H1 (cell line): Measurements from ENCODE around the gene KRTAP5-1. TPM values are rescaled to one million over a fixed set of nuclear protein-coding genes. Genes with fewer than 3 reads are reported as not detected.

ENCODE experiments used
- CTCF ChIA-PET: fragments of 300-600 bp; sonication (Branson Sonifier 250); formaldehyde crosslinking; loops from one replicate; lab custom pipeline; 2021; ENCODE audit not compliant: partially characterized antibody; lab: Charles Lee
- POLR2A ChIA-PET: fragments of 300-600 bp; sonication (Branson Sonifier 250); formaldehyde crosslinking; loops from one replicate; lab custom pipeline; 2021; ENCODE audit warnings: inconsistent platforms; ENCODE audit not compliant: partially characterized antibody; lab: Charles Lee
- DNase-seq, 2 experiments: peaks; one replicate each; pipeline versions ENCODE4 v3.0.0 to v3.0.0-alpha.2; 2010 to 2022; ENCODE audit warnings: low spot score in 2 of 2, low read depth in 1 of 2, mixed read lengths in 1 of 2
- FAIRE-seq: peaks from 2 replicates; lab custom pipeline; 2011; peaks lifted over from hg19 to GRCh38; lab: Jason Lieb, UNC
- H2AFZ ChIP-seq: 2 replicates; pipeline ENCODE4 v1.8.1; 2012; ENCODE audit warnings: low read length, inconsistent platforms
- H2AK5ac ChIP-seq: 2 replicates; pipeline ENCODE4 v1.6.1; 2013; ENCODE audit warnings: low read depth, low read length
- H2BK120ac ChIP-seq: replicated peaks from 2 replicates; pipeline ENCODE3; 2013; ENCODE audit warnings: low read depth, low read length, inconsistent platforms
- H2BK12ac ChIP-seq: 2 replicates; pipeline ENCODE4 v1.6.1; 2013; ENCODE audit warnings: low read depth, low read length
- H2BK15ac ChIP-seq: 2 replicates; pipeline ENCODE4 v1.6.1; 2013; ENCODE audit warnings: low read length
- H2BK20ac ChIP-seq: 2 replicates; pipeline ENCODE4 v1.6.1; 2013; ENCODE audit warnings: low read length
- H2BK5ac ChIP-seq: 2 replicates; pipeline ENCODE4 v1.6.1; 2013; ENCODE audit warnings: low read depth, low read length
- H3K14ac ChIP-seq: 2 replicates; pipeline ENCODE4 v1.6.1; 2013; ENCODE audit warnings: inconsistent platforms; ENCODE audit not compliant: insufficient read length
- H3K18ac ChIP-seq: 2 replicates; pipeline ENCODE4 v1.6.1; 2013; ENCODE audit warnings: low read length; ENCODE audit errors: extremely low read depth
- H3K23ac ChIP-seq: 2 replicates; pipeline ENCODE4 v1.6.1; 2013; ENCODE audit warnings: inconsistent platforms; ENCODE audit not compliant: insufficient read length
- H3K23me2 ChIP-seq: 2 replicates; pipeline ENCODE4 v1.6.1; 2013; ENCODE audit warnings: low read depth, low read length
- H3K27ac ChIP-seq: 2 replicates; pipeline ENCODE4 v1.6.1; 2011; ENCODE audit warnings: low read depth, low read length, inconsistent platforms
- H3K27me3 ChIP-seq, 4 experiments: replicated peaks in 1 of 4; 1 replicate in 1 of 4; 2 replicates in 3 of 4; pipeline versions ENCODE4 v1.6.1 to v1.8.1; 2011 to 2013; ENCODE audit warnings: low read length in 3 of 4, mild to moderate bottlenecking in 3 of 4, inconsistent platforms in 2 of 4, mixed read lengths in 2 of 4, moderate library complexity in 1 of 4; ENCODE audit not compliant: control insufficient read depth in 3 of 4, insufficient read depth in 3 of 4; ENCODE audit errors: extremely low read depth in 1 of 4
- H3K36me3 ChIP-seq, 4 experiments: 2 replicates each; pipeline versions ENCODE4 v1.6.1 to v1.8.1; 2011 to 2013; ENCODE audit warnings: mild to moderate bottlenecking in 4 of 4, low read length in 3 of 4, moderate library complexity in 2 of 4, control low read depth in 1 of 4, inconsistent platforms in 1 of 4; ENCODE audit not compliant: insufficient read depth in 4 of 4, control insufficient read depth in 2 of 4
- H3K4ac ChIP-seq: replicated peaks from 2 replicates; pipeline ENCODE3; 2013; ENCODE audit warnings: low read length, low read depth, mixed read lengths, inconsistent platforms; ENCODE audit not compliant: insufficient read length
- H3K4me1 ChIP-seq, 4 experiments: replicated peaks in 1 of 4; 1 replicate in 1 of 4; 2 replicates in 3 of 4; pipeline versions ENCODE4 v1.6.1 to v1.8.1; 2011 to 2013; ENCODE audit warnings: low read length in 3 of 4, inconsistent platforms in 2 of 4, mixed read lengths in 1 of 4; ENCODE audit not compliant: insufficient read depth in 4 of 4, control insufficient read depth in 3 of 4
- H3K4me2 ChIP-seq, 2 experiments: 2 replicates each; pipeline versions ENCODE4 v1.6.1 to v1.8.1; 2011 to 2013; ENCODE audit warnings: low read depth in 2 of 2, low read length in 2 of 2, control low read depth in 1 of 2, inconsistent platforms in 1 of 2, mild to moderate bottlenecking in 1 of 2; ENCODE audit not compliant: insufficient read depth in 1 of 2
- H3K4me3 ChIP-seq, 4 experiments: fragments of 200-600, 300-600 bp in 1 of 4; sonication (generic), shearing (Covaris generic), sonication (Bioruptor Twin) in 1 of 4; 2 replicates each; pipeline versions ENCODE4 v1.5.1 to v1.8.1; 2011 to 2016; ENCODE audit warnings: low read length in 4 of 4, low read depth in 3 of 4, control low read depth in 2 of 4, inconsistent platforms in 2 of 4, mild to moderate bottlenecking in 2 of 4, mixed read lengths in 1 of 4, moderate library complexity in 1 of 4; ENCODE audit not compliant: insufficient read depth in 2 of 4; ENCODE audit errors: extremely low read depth in 1 of 4
- H3K56ac ChIP-seq: replicated peaks from 2 replicates; pipeline ENCODE3; 2013; ENCODE audit warnings: low read depth, mild to moderate bottlenecking, mixed read lengths, low read length, inconsistent platforms; ENCODE audit not compliant: insufficient read length
- H3K79me1 ChIP-seq: 2 replicates; pipeline ENCODE4 v1.6.1; 2013; ENCODE audit warnings: low read depth, low read length, control low read depth
- H3K79me2 ChIP-seq, 2 experiments: 2 replicates each; pipeline versions ENCODE4 v1.6.1 to v1.8.1; 2012 to 2013; ENCODE audit warnings: low read length in 2 of 2, mild to moderate bottlenecking in 2 of 2, inconsistent platforms in 1 of 2; ENCODE audit not compliant: insufficient read depth in 2 of 2, control insufficient read depth in 1 of 2
- H3K9ac ChIP-seq, 4 experiments: replicated peaks in 1 of 4; 1 replicate in 1 of 4; 2 replicates in 3 of 4; pipeline versions ENCODE4 v1.6.1 to v1.8.1; 2011 to 2013; ENCODE audit warnings: low read depth in 3 of 4, low read length in 3 of 4, control low read depth in 2 of 4, mild to moderate bottlenecking in 2 of 4, moderate library complexity in 2 of 4, inconsistent platforms in 1 of 4; ENCODE audit errors: extremely low read depth in 1 of 4
- H3K9me3 ChIP-seq, 2 experiments: 2 replicates each; pipeline versions ENCODE4 v1.6.1 to v1.8.1; 2012 to 2013; ENCODE audit warnings: mild to moderate bottlenecking in 2 of 2, moderate library complexity in 2 of 2, control low read depth in 1 of 2, inconsistent platforms in 1 of 2, low read depth in 1 of 2, low read length in 1 of 2, mixed read lengths in 1 of 2; ENCODE audit not compliant: insufficient read depth in 2 of 2
- H4K20me1 ChIP-seq, 2 experiments: replicated peaks in 1 of 2; 2 replicates each; pipeline versions ENCODE3 to v1.8.1; 2011 to 2013; ENCODE audit warnings: inconsistent platforms in 2 of 2, low read length in 2 of 2, mild to moderate bottlenecking in 1 of 2; ENCODE audit not compliant: insufficient read depth in 2 of 2, control insufficient read depth in 1 of 2
- H4K5ac ChIP-seq: 2 replicates; pipeline ENCODE4 v1.6.1; 2013; ENCODE audit warnings: low read length, low read depth, mixed read lengths, inconsistent platforms; ENCODE audit not compliant: insufficient read length
- H4K8ac ChIP-seq: 2 replicates; pipeline ENCODE4 v1.8.0; 2013; ENCODE audit warnings: mild to moderate bottlenecking, moderate library complexity, low read length, inconsistent platforms; ENCODE audit not compliant: insufficient read depth; ENCODE audit errors: extremely low read depth
- H4K91ac ChIP-seq: replicated peaks from 2 replicates; pipeline ENCODE3; 2013; ENCODE audit warnings: low read length, mixed read lengths, inconsistent platforms; ENCODE audit not compliant: insufficient read length
- ASH2L ChIP-seq: fragments of 200-600, 300-600 bp; sonication (generic); IDR thresholded peaks from one replicate; pipeline ENCODE4 v1.7.1; 2017; ENCODE audit warnings: low read length
- BRCA1 ChIP-seq: IDR thresholded peaks from 2 replicates; pipeline ENCODE4 v1.6.1; 2012; ENCODE audit warnings: low read depth, low read length, improper control_type of control experiment
- CREB1 ChIP-seq: IDR thresholded peaks from 2 replicates; pipeline ENCODE4 v1.6.1; 2012; ENCODE audit warnings: inconsistent platforms
- EZH2 ChIP-seq: fragments of 200-600 bp; sonication (generic); IDR thresholded peaks from 2 replicates; pipeline ENCODE4 v1.7.1; 2012; ENCODE audit warnings: low read depth, mild to moderate bottlenecking, moderate library complexity, low read length, inconsistent platforms; ENCODE audit not compliant: severe bottlenecking
- FOSL1 ChIP-seq: IDR thresholded peaks from 2 replicates; pipeline ENCODE4 v1.6.1; 2011; ENCODE audit warnings: mild to moderate bottlenecking, low read depth, low read length, moderate library complexity; ENCODE audit not compliant: insufficient read depth
- POLR2AphosphoS5 ChIP-seq: IDR thresholded peaks from 2 replicates; pipeline ENCODE4 v1.6.1; 2011; ENCODE audit warnings: low read depth, low read length
- SRF ChIP-seq: IDR thresholded peaks from 2 replicates; pipeline ENCODE4 v1.6.1; 2011; ENCODE audit warnings: mild to moderate bottlenecking, low read depth, low read length, moderate library complexity
- SUZ12 ChIP-seq: fragments of 200-600 bp; sonication (generic); IDR thresholded peaks from 2 replicates; pipeline ENCODE4 v1.6.1; 2012; ENCODE audit warnings: mild to moderate bottlenecking, inconsistent platforms, low read length, moderate library complexity, mixed read lengths
- WGBS, 2 experiments: shearing (Covaris generic) in 1 of 2; methylation state at CpG; one replicate each; pipeline versions ENCODE4 v1.1.6 to v1.1.7; 2013 to 2015; ENCODE audit warnings: low lambda C conversion rate in 2 of 2, mixed read lengths in 2 of 2, inconsistent platforms in 1 of 2, low coverage in 1 of 2, missing lambda C conversion rate in 1 of 2; ENCODE audit not compliant: insufficient replicate concordance in 2 of 2, insufficient coverage in 1 of 2, insufficient read length in 1 of 2; ENCODE audit errors: extremely low coverage in 1 of 2, missing lambda C conversion rate in 1 of 2; 5-methylcytosine and 5-hydroxymethylcytosine counted together
- polyA plus RNA-seq, 7 experiments: library from polyadenylated mRNA; depleted of rRNA in 3 of 7; stranded (reverse) in 5 of 7; unstranded in 2 of 7; fragments of >200 nt in 5 of 7; fragments of 200-250 nt in 2 of 7; gene quantifications; 1 replicate in 5 of 7; 2 replicates in 1 of 7; 4 replicates in 1 of 7; pipeline versions ENCODE4 v1.2.1 to v1.2.3, GENCODE V29; 2011 to 2013; ENCODE audit warnings: missing spikeins in 2 of 7, mixed read lengths in 2 of 7
- total RNA-seq: library from RNA; stranded (reverse); fragmentation: NEBNext Ultra II Directional; extraction: Animal tissue kit (Norgen Biotek cat#: 25700); gene quantifications from 2 replicates; pipeline ENCODE4 v1.2.1, GENCODE V29; 2021

KRTAP5-1 gene
- total and polyA plus RNA-seq, 2 of the 8 experiments (the other 6 are each of a cell fraction or from before 2014, with no cell fraction given) = not detected

- CTCF ChIA-PET = interaction anchor here (0.7 to 9.6 kb wide), 5 partner anchors 10 to 749 kb away, joined by 3 to 140 read pairs (median 34); partner anchors contain the start of gene DUSP8
- 23% methylated on average over 24 of the region's 63 CpGs; no CpG with 5 or more reads in 1 of the 2 experiments for WGBS, 2 experiments
- no peak for TF ChIP-seq SRF
- TF ChIP-seq FOSL1 = no peak
- no peak for TF ChIP-seq BRCA1
- peak; percentile 21; the same call in 1 of the 2 replicates for TF ChIP-seq SUZ12
- no peak for TF ChIP-seq CREB1
- no peak for TF ChIP-seq ASH2L
- TF ChIP-seq POLR2AphosphoS5 = no peak
- TF ChIP-seq EZH2 = peak; percentile 19
- TF ChIP-seq, all 59 proteins: peak for 2
- Histone ChIP-seq H2BK5ac (no peak overlapping the region), H3K9ac (no peak overlapping the region), H3K27ac (no peak overlapping the region), H3K18ac (no peak overlapping the region), H3K4me3 (peak overlapping the region in 1 of 4 experiments; percentile 48; a peak in 2 of 8 replicates), H3K4ac (no peak overlapping the region), H3K56ac (no peak overlapping the region), H2AFZ (no peak overlapping the region), H4K91ac (no peak overlapping the region), H2BK20ac (no peak overlapping the region), H3K23me2 (peaks cover 3% of the 10 kb centered on the region; the same call in 1 of the 2 replicates), H3K27me3 (peaks cover 18 to 55% (median 47%) of the 10 kb centered on the region in 4 experiments), H2BK120ac (no peak overlapping the region), H4K8ac (peak overlapping the region; percentile 78; the same call in 1 of the 2 replicates), H4K5ac (no peak overlapping the region), H3K4me2 (peak overlapping the region; percentile 43 to 60), H3K36me3 (no peaks in the 10 kb centered on the region; a peak in 1 of 8 replicates), H3K4me1 (peaks cover 8 to 47% (median 39%) of the 10 kb centered on the region in 4 experiments), H3K14ac (no peak overlapping the region), H3K79me1 (no peaks in the 10 kb centered on the region), H3K9me3 (no peaks in the 10 kb centered on the region), H3K23ac (no peak overlapping the region), H4K20me1 (peaks cover 2 to 14% of the 10 kb centered on the region in 2 experiments), H3K79me2 (no peaks in the 10 kb centered on the region), H2AK5ac (no peak overlapping the region), H2BK12ac (no peak overlapping the region), H2BK15ac (no peak overlapping the region)
- POLR2A ChIA-PET = interaction anchor here (0.7 to 7.0 kb wide), 4 partner anchors 8 to 205 kb away, joined by 3 to 60 read pairs (median 32); no protein-coding TSS in a partner anchor
- peak in 1 of 2 experiments; percentile 56 for DNase-seq
- no peak for FAIRE-seq
These were observed 28.7 kb downstream of the KRTAP5-1 start for GRCh38 chr11:1556278-1556902.
